GM18505 (cell line): ENCODE data around the gene CALML5.

ENCODE experiments used
- ATAC-seq: cut with Tn5 transposase; IDR thresholded peaks from one replicate; pipeline ENCODE4 v1.9.1; 2021; ENCODE audit not compliant: unreplicated experiment
- POLR2A ChIP-seq: IDR thresholded peaks from 4 replicates; pipeline ENCODE4 v1.6.1; 2011; ENCODE audit warnings: borderline replicate concordance; ENCODE audit not compliant: insufficient read depth, insufficient read length; ENCODE audit errors: extremely low read depth

CALML5 gene

GRCh38 chr10:5518143-5518542 is 18.8 kb upstream of the CALML5 start:
- TF ChIP-seq POLR2A: no peak
- ATAC-seq: no peak

- ATAC-seq: no peak
Measured at GRCh38 chr10:5517546-5517945, 18.2 kb upstream of the CALML5 start.

GRCh38 chr10:5515948-5516761 is 16.8 kb upstream of the CALML5 start:
- TF ChIP-seq POLR2A: no peak
- ATAC-seq: no peak

More at GRCh38 chr10:5517546-5517945, 18.2 kb upstream of the CALML5 start:
- no peak for TF ChIP-seq POLR2A

- no peak for ATAC-seq
- no peak for TF ChIP-seq POLR2A
Measured at GRCh38 chr10:5514226-5514850, 15.0 kb upstream of the CALML5 start.

GRCh38 chr10:5512881-5513612 is 13.7 kb upstream of the CALML5 start:
- TF ChIP-seq POLR2A: no peak
- ATAC-seq: no peak

GRCh38 chr10:5512331-5512730 is 13.0 kb upstream of the CALML5 start:
- no peak for ATAC-seq
- TF ChIP-seq POLR2A: no peak

GRCh38 chr10:5511885-5512280 is 12.5 kb upstream of the CALML5 start:
- no peak for ATAC-seq
- no peak for TF ChIP-seq POLR2A

GRCh38 chr10:5511231-5511884 is 12.0 kb upstream of the CALML5 start:
- TF ChIP-seq POLR2A: no peak
- ATAC-seq: no peak

- ATAC-seq: no peak
- no peak for TF ChIP-seq POLR2A
Measured at GRCh38 chr10:5510281-5511072, 11.1 kb upstream of the CALML5 start.

GRCh38 chr10:5509691-5510090 is 10.3 kb upstream of the CALML5 start:
- no peak for TF ChIP-seq POLR2A
- ATAC-seq: no peak

GRCh38 chr10:5509236-5509635 is 9.9 kb upstream of the CALML5 start:
- TF ChIP-seq POLR2A: no peak
- ATAC-seq: no peak

- TF ChIP-seq POLR2A: no peak
- no peak for ATAC-seq
Measured at GRCh38 chr10:5508786-5509185, 9.4 kb upstream of the CALML5 start.
